Mucosa of rectum (tissue), 2 donors: ENCODE results near the gene TMC2.

Experiments used
- H3K27ac ChIP-seq, 2 donors: one replicate each; pipeline ENCODE4 v1.7.0; 2013; ENCODE audit warnings: inconsistent platforms in 2 of 2, low read depth in 2 of 2, low read length in 2 of 2
- H3K27me3 ChIP-seq, 2 donors: one replicate each; pipeline ENCODE4 v1.7.0; 2013; ENCODE audit warnings: low read length in 2 of 2; ENCODE audit not compliant: control insufficient read depth in 2 of 2, insufficient read depth in 2 of 2
- H3K36me3 ChIP-seq, 2 donors: one replicate each; pipeline ENCODE4 v1.7.0; 2013; ENCODE audit warnings: low read length in 2 of 2; ENCODE audit not compliant: control insufficient read depth in 2 of 2, insufficient read depth in 2 of 2
- H3K4me1 ChIP-seq, 2 donors: one replicate each; pipeline ENCODE4 v1.7.0; 2013; ENCODE audit warnings: low read length in 2 of 2, mild to moderate bottlenecking in 1 of 2; ENCODE audit not compliant: control insufficient read depth in 2 of 2, insufficient read depth in 2 of 2
- H3K4me3 ChIP-seq, 2 donors: one replicate each; pipeline ENCODE4 v1.7.0; 2013; ENCODE audit warnings: low read length in 2 of 2
- H3K9ac ChIP-seq, 2 donors: one replicate each; pipeline ENCODE4 v1.7.0; 2013; ENCODE audit warnings: low read length in 2 of 2, low read depth in 1 of 2, mild to moderate bottlenecking in 1 of 2
- H3K9me3 ChIP-seq, 2 donors: one replicate each; pipeline ENCODE4 v1.7.0; 2013; ENCODE audit warnings: low read length in 2 of 2; ENCODE audit not compliant: control insufficient read depth in 2 of 2
- donor health status: healthy.
- donor health status: Normal muscosa, but diverticular disease.

Gene TMC2

GRCh38 chr20:2643708-2644107 lies 107.3 kb downstream of the TMC2 start:
- no peaks in the 10 kb centered on the region for H3K27me3 ChIP-seq
- no peaks in the 10 kb centered on the region for H3K4me1 ChIP-seq
- no peaks in the 10 kb centered on the region for H3K36me3 ChIP-seq
- H3K9ac ChIP-seq: no peak overlapping the region
- no peak overlapping the region for H3K27ac ChIP-seq
- H3K9me3 ChIP-seq: no peaks in the 10 kb centered on the region
- no peak overlapping the region for H3K4me3 ChIP-seq

- Histone ChIP-seq H3K9me3 (no peaks in the 10 kb centered on the region), H3K4me3 (peak within 1 kb of the TSS; percentile 91 to 97), H3K27me3 (no peaks in the 10 kb centered on the region), H3K9ac (peak within 1 kb of the TSS; percentile 81 to 85), H3K36me3 (peaks cover 27 to 32% of the 10 kb centered on the region in 2 donors), H3K4me1 (peaks cover 12 to 17% of the 10 kb centered on the region in 2 donors), H3K27ac (peak within 1 kb of the TSS; percentile 76 to 91)
These were observed 115.7 kb downstream of the TMC2 start, which contains the start of gene NOP56 for GRCh38 chr20:2651772-2652723. TSS of gene NOP56 (plus strand) at chr20:2652632. CDS start at chr20:2652661, 29 bp downstream.

GRCh38 chr20:2652724-2653555 lies 116.6 kb downstream of the TMC2 start:
- Histone ChIP-seq H3K27me3 (no peaks in the 10 kb centered on the region), H3K27ac (peak overlapping the region; percentile 20 to 91), H3K9ac (peak overlapping the region; percentile 51 to 85), H3K4me1 (peaks cover 12 to 17% of the 10 kb centered on the region in 2 donors), H3K4me3 (peak overlapping the region; percentile 79 to 97), H3K36me3 (peaks cover 34 to 41% of the 10 kb centered on the region in 2 donors), H3K9me3 (no peaks in the 10 kb centered on the region)

- no peak overlapping the region for H3K27ac ChIP-seq
These were observed 117.4 kb downstream of the TMC2 start for GRCh38 chr20:2653556-2654383.

GRCh38 chr20:2654384-2654822 lies 118.0 kb downstream of the TMC2 start:
- no peak overlapping the region for H3K27ac ChIP-seq
- no peaks in the 10 kb centered on the region for H3K9me3 ChIP-seq
- H3K4me1 ChIP-seq: peaks cover 12 to 17% of the 10 kb centered on the region in 2 donors
- peaks cover 47 to 55% of the 10 kb centered on the region in 2 donors for H3K36me3 ChIP-seq
- peak overlapping the region in 1 of 2 donors; percentile 51 for H3K9ac ChIP-seq
- no peaks in the 10 kb centered on the region for H3K27me3 ChIP-seq
- peak overlapping the region; percentile 79 to 97 for H3K4me3 ChIP-seq

More at GRCh38 chr20:2653556-2654383, 117.4 kb downstream of the TMC2 start:
- Histone ChIP-seq H3K9ac (peak overlapping the region; percentile 51 to 85), H3K36me3 (peaks cover 41 to 49% of the 10 kb centered on the region in 2 donors), H3K9me3 (no peaks in the 10 kb centered on the region), H3K27me3 (no peaks in the 10 kb centered on the region), H3K4me1 (peaks cover 12 to 17% of the 10 kb centered on the region in 2 donors), H3K4me3 (peak overlapping the region; percentile 79 to 97)

GRCh38 chr20:2654831-2655230 lies 118.5 kb downstream of the TMC2 start:
- Histone ChIP-seq H3K27ac (no peak overlapping the region), H3K9ac (no peak overlapping the region), H3K9me3 (no peaks in the 10 kb centered on the region), H3K27me3 (no peaks in the 10 kb centered on the region), H3K4me3 (no peak overlapping the region), H3K36me3 (peaks cover 51 to 60% of the 10 kb centered on the region in 2 donors), H3K4me1 (peaks cover 12 to 17% of the 10 kb centered on the region in 2 donors)

GRCh38 chr20:2655331-2656116 lies 119.2 kb downstream of the TMC2 start:
- Histone ChIP-seq H3K4me1 (peaks cover 12 to 17% of the 10 kb centered on the region in 2 donors), H3K9me3 (no peaks in the 10 kb centered on the region), H3K36me3 (peaks cover 58 to 66% of the 10 kb centered on the region in 2 donors), H3K4me3 (no peak overlapping the region), H3K27me3 (no peaks in the 10 kb centered on the region), H3K9ac (no peak overlapping the region), H3K27ac (no peak overlapping the region)

- no peak overlapping the region for H3K4me3 ChIP-seq
- H3K9ac ChIP-seq: no peak overlapping the region
- no peaks in the 10 kb centered on the region for H3K27me3 ChIP-seq
- no peaks in the 10 kb centered on the region for H3K9me3 ChIP-seq
- H3K4me1 ChIP-seq: peaks cover 10 to 12% of the 10 kb centered on the region in 2 donors
- peaks cover 65 to 72% of the 10 kb centered on the region in 2 donors for H3K36me3 ChIP-seq
- H3K27ac ChIP-seq: no peak overlapping the region
These were observed 120.2 kb downstream of the TMC2 start for GRCh38 chr20:2656471-2657117.
